GM18867 (cell line): ENCODE data around the gene WFDC1.

Experiments
- ATAC-seq: cut with Tn5 transposase; IDR thresholded peaks from one replicate; pipeline ENCODE4 v1.9.1; 2021; ENCODE audit warnings: mild to moderate bottlenecking, moderate library complexity; ENCODE audit not compliant: unreplicated experiment

Gene WFDC1

GRCh38 chr16:84294531-84295142 is at the start of gene WFDC1:
TSS of gene WFDC1 (plus strand) at chr16:84294878. CDS start at chr16:84294972, 94 bp downstream.
- no peak for ATAC-seq

- ATAC-seq: no peak
Measured at GRCh38 chr16:84245956-84246678, 48.6 kb upstream of the WFDC1 start.

GRCh38 chr16:84246679-84247077 is 48.0 kb upstream of the WFDC1 start:
- ATAC-seq: no peak

- no peak for ATAC-seq
Measured at GRCh38 chr16:84247331-84247730, 47.3 kb upstream of the WFDC1 start.

GRCh38 chr16:84247844-84248243 is 46.8 kb upstream of the WFDC1 start:
- no peak for ATAC-seq

GRCh38 chr16:84252184-84252583 is 42.5 kb upstream of the WFDC1 start:
- no peak for ATAC-seq

- no peak for ATAC-seq
Measured at GRCh38 chr16:84253173-84253572, 41.5 kb upstream of the WFDC1 start.

GRCh38 chr16:84254062-84254461 is 40.6 kb upstream of the WFDC1 start:
- no peak for ATAC-seq

GRCh38 chr16:84255050-84255810 is 39.4 kb upstream of the WFDC1 start:
- no peak for ATAC-seq

GRCh38 chr16:84258266-84258665 is 36.4 kb upstream of the WFDC1 start:
- no peak for ATAC-seq

- ATAC-seq: no peak
Measured at GRCh38 chr16:84259691-84260090, 35.0 kb upstream of the WFDC1 start.

GRCh38 chr16:84260766-84261554 is 33.7 kb upstream of the WFDC1 start:
- no peak for ATAC-seq

GRCh38 chr16:84262031-84262430 is 32.6 kb upstream of the WFDC1 start:
- ATAC-seq: no peak

GRCh38 chr16:84262939-84263338 is 31.7 kb upstream of the WFDC1 start:
- ATAC-seq: no peak

GRCh38 chr16:84266451-84266850 is 28.2 kb upstream of the WFDC1 start:
- ATAC-seq: no peak

GRCh38 chr16:84267380-84267779 is 27.3 kb upstream of the WFDC1 start:
- no peak for ATAC-seq

GRCh38 chr16:84268291-84269040 is 26.2 kb upstream of the WFDC1 start:
- no peak for ATAC-seq

- no peak for ATAC-seq
Measured at GRCh38 chr16:84270071-84270470, 24.6 kb upstream of the WFDC1 start.

GRCh38 chr16:84270531-84270930 is 24.1 kb upstream of the WFDC1 start:
- ATAC-seq: no peak

GRCh38 chr16:84271037-84271436 is 23.6 kb upstream of the WFDC1 start:
- no peak for ATAC-seq
